ENCODE measurements around the gene CELF5.
"Not testable (repeated sequence)": the region's sequence is repeated elsewhere in the genome, so short reads cannot be mapped to it uniquely, and the experiment has no call there.

Gene CELF5

DNA sequence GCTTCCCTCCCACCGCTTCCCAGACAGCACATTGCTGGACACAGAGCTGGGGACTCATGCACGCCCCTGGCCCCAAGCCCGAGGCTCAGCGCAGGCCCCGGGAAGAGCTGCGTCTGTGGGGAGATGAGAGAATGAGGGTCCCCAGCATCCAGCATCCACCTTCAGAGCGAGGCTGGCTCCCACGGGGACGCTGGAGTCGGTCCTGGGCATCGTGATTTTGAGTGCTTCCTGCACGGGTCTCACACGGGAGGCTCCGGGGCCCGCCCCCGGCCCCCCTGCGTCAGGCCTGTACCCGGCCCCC is 34.0 kb upstream of the CELF5 start:
- no peak for DNase-seq (ENCODE audit: low spot score)

DNA sequence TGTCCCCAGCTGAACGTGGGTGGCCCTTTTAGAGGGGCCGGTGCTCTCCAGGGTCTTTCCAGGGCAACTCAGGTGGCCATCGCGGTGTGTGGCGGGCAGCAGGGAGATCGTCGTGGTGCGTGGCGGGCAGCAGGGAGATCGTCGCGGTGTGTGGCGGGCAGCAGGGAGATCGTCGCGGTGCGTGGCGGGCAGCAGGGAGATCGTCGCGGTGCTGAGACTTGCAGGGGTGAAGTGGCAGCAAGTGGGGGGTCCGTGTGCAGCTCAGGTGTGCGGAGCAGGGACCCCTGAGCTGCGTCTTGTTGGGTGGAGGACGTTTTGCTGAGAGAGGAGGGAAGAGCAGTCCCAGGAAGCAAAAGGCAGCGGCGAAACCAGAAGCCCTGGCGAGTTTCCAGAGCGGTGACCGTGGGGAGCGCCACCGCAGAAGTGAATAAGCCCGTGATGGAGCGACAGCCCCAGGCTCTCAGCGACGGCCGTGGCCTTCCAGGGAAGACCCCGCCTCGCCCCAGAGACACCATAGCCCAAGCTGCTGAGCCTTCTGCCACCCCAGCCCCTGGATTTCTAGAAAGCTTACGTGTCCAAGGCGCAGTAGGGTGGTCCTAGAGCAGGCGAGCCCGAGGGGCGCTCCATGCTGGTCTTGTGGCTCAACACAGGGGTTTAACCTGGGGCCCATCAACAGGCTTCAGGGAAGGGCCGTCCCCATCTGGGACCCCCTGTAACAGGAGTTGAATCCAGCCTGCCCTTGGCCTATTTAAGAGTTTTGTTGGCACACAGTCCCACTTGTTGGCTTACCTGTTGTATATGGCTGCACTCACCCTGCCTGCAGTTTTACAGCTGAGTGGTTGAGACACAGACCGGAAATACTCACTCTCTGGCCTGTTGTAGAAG is 33.3 kb upstream of the CELF5 start:
- no peak for DNase-seq (ENCODE audit: low spot score)

DNA sequence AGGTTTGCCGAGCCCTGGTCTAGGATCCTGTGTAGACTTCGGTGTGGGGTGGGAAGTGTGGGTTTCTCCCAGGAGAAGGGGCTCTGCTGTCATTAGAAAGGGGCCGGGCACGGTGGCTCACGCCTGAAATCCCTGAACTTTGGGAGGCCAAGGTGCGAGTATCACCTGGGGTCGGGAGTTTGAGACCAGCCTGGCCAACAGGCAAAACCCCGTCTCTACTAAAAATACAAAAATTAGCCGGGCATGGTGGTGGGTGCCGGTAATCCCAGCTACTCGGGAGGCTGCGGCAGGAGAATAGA is 32.7 kb upstream of the CELF5 start:
- not testable (repeated sequence) for DNase-seq (ENCODE audit: low spot score)

DNA sequence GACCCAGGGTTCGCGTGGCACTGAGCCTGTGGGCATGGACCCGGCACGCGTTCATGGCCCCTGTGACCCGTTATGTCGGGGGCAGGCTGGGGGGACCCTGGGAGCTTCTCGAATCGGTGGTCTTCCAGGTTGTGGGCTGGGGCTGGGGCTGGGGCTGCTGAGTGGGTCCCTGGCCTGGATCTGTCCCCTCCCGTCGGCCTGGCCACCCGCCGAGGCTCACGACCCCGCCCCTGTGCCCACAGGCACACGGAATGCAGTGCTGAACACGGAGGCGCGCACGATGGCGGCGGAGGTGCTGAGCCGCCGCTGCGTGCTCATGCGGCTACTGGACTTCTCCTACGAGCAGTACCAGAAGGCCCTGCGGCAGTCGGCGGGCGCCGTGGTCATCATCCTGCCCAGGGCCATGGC is 32.2 kb upstream of the CELF5 start:
- DNase-seq (ENCODE audit: low spot score) = no peak

DNA sequence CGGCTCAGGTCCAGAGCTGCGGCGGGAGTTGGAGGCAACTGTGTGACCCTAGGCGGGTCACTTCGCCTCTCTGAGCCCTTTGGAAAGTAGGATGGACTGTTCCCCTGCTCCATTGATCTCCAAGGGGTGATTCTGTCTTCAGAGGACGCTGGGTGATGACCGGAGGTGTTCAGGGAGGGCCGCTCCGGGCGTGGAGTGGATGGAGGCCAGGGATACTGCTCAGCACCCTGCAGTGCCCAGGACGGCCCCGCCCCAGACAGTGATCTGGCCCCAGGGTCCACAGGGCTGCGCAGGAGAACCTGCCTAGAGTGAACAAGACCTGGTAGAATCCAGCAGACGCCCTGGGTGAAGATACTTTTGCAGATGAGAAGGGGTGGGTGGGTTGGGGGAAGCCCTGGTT is 31.8 kb upstream of the CELF5 start:
- no peak for DNase-seq (ENCODE audit: low spot score)

DNA sequence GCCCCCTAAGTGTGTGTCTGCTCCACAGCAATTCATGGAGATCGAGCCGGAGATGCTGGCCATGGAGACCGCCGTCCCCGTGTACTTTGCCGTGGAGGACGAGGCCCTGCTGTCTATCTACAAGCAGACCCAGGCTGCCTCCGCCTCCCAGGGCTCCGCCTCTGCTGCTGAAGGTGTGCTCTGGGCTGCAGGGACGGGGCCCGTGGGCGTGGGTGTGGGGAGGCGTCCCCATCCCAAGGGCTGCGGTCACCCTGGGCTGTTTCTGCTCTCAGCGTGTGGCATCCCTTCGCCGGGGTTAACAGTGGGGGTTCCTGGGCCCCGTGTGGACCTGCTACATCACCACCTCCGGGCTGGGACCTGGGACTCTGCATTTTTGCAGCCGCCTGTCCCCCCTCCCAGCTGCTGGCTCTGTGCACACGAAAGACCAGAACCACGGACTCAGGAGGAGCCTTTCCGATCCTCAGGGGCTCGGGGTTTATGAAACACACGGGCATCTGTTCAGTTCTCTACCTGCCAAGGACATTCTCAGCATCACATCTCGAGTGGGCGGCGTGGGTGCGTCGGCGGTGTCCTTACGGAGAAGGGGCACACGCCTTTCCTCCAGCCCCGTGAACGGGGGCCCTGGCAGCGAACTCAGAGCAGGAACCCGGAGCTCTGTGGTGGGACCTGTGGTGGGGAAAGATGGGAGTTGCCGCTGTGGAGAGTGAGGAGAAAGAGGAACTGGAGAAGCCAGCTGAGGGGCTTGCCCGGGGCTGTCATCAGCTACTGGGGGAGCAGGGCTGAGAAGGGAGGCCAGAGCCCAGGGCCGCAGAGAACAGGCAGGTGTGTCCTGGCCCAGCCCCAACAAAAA is 31.0 kb upstream of the CELF5 start:
- no peak for DNase-seq (ENCODE audit: low spot score)

DNA sequence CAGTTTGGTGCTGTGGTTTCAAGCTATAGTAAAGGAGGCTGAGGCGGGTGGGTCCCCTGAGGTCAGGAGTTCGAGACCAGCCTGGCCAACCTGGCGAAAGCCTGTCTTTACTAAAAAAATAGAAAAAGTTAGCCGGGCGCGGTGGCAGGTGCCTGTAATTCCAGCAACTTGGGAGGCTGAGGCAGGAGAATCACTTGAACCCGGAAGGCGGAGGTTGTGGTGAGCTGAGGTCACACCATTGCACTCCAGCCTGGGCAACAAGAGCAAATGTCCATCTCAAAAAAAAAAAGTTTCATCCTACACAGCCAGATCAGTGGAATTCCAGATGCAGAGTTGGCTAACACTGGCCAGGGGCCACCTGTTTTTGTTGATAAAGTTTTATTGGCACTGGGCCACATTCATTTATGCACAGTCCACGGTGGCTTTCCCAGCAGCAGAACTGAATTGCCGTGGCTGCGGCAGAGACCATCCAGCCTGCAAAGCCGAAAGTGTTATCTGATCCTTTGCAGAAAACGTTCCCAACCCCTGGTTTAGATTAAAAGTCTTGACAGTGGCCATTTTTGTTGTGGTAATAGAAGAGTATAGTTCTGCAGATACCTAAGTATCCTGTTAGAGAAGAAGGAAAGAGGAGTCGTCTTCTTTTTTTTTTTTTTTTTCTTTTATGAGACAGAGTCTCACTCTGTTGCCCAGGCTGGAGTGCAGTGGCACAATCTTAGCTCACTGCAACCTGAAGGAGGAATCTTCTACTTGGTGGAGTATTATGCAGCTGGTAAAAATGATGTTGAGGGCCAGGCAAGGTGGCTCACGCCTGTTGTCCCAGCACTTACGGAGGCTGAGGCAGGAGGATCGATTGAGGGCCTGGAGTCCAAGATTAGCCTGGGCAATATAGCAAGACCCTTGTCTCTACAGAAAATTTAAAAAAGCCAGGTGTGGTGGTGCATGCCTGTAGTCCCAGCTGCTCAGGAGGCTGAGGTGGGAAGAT is 30.1 kb upstream of the CELF5 start:
- DNase-seq (ENCODE audit: low spot score) = no peak

DNA sequence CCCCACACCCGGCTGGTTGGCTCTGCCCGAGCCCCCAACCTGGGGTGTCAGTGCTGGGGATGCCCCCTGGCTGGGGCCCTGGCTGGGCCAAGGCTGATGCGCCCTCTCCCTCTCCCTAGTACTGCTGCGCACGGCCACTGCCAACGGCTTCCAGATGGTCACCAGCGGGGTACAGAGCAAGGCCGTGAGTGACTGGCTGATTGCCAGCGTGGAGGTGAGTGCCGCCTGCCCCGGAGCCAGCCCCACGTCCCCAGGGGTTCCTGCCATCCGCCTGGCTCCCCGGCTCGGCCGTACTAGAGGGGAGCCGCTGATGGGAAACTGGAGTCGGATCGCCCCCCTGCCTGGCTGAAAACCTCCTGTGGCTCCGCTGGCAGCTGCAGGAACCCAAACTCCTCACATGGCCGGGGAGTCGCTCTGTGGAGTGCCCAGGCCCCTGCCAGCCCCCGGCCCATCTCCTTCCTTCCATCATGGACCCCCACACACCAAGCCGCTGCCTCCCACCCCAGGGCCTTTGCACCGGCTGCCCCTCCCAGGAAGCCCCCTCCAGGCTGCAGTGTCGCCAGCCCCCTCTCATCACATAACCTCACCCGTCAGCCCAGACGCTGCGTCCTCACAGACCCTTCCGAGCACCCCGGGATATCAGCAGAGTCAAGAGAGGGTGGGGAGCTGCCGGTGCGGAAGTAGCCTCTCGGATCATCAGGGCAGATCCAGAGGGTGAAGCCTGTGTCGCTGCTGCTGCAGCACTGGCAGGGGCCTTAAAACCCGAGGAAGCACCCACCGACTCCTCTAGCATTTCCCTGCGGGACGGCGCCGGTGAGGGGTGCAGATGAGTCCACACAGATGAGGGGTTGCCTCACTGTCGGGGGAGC is 28.2 kb upstream of the CELF5 start:
- no peak for DNase-seq (ENCODE audit: low spot score)

DNA sequence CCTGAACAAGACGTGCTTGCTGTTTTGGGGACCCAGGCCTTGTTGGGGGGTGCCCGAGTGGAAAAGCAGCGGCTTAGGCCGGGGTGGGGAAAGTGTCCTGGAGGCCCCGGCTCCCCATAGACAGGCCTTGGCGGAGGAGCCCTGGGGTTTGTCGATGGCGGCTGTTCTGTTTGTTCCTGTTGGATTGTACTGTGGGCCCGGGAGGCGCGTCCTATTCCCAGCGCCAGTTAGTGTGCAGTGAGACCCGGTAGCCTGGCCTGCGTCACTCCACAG is 27.6 kb upstream of the CELF5 start:
- DNase-seq (ENCODE audit: low spot score) = no peak

DNA sequence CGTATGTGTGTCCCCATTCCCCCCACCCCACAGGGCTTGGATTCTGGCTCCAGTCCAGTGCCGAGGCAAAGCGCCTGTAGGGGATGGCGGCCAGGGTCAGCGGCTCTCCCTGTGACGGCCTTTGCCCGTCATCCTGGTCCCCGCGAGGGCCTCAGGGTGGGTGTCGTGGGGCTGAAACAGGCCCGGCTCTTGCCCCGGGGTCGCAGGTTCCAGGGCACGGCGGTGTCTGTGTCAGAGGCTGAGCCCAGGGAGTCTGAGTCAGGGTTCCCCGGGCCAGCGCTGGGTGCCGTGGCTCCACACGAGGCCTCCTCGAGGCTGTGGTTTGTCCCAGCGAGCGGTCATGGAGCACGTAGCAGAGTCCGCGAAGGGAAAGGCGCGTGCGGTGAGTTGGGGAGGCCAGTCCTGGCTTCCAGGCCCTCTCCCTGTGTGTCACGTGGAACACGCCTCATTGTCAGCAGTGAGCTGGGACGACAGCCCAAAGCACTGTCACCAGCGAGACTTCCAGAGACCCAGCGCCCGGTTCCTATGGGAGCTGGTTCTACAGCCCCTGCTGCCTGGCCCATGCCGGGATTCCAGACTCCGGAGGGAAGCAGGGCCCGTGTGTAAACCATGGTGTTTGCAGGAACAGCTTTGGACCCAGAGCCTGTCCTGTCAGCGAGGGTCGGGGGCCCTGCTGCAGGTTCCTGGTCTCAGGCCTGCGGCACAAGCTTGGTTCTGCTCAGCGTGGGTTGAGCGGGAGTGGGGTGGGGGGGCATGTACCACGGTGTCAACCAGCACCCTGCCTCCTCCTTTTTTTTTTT is 25.4 kb upstream of the CELF5 start:
- DNase-seq (ENCODE audit: low spot score) = no peak

DNA sequence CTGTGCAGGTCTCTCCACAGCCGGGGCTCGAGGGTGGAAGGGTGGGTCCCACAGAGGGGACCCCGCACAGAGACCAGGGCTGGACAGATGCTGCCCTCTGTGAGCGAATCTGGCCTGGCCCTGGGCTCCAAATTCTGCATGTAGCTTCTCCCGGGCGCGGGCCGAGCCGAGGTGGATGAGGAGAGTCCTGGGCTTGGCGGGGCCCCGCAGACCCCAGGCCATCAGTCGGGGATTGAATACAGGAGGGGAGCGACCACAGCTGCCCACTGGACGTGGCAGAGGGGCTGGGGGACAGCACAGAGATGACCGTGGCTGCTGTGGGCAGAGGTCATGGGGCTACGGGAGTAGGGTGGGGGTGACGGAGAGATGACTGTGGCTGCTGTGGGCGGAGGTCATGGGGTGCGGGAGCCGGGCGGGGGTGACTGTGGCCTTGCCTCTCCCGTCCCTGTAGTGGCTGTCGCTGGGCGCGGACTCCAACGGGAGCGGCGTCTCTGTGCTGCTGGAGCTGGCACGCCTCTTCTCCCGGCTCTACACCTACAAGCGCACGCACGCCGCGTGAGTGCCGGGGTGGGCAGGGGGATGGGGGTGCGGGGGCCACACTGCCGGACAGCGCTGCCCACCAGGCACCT is 23.3 kb upstream of the CELF5 start:
- DNase-seq (ENCODE audit: low spot score) = no peak

DNA sequence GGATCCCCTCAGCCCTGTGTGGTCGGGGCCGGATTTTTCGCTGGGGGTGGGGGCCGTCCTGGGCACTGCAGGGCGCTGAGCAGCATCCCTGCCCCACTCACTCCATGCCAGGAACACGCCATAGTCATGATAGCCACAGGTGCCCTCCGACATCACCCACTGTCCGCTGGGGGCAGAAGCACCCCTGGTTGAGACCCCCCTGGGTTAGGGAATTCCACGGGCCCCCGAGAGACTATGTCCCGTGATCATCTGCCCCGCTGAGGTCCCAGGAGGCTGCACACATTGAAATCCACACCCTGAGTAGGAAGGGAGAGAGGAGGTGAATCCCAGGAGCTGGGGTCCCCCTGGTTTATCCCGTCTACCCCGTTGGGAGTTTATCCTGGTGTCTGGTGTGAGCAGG is 22.6 kb upstream of the CELF5 start:
- no peak for DNase-seq (ENCODE audit: low spot score)

DNA sequence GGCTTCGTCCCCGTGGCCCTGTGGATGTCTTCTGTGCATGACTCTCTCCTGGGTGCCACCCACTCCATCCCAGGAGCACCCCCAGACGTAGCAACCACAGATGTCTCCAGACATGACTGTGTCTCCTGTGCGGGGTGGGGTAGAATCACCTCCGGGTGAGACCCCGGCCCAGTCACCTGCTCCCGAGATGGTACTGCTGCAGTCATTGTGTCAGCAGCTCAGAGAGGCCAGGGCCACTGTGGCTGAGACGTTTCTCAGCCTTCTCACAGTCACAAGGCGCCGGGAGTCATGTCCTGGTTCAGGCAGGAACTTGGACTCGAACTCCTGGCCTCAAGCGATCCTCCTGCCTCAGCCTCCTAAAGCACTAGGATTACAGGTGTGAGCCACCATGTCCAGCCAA is 22.1 kb upstream of the CELF5 start:
- DNase-seq (ENCODE audit: low spot score) = no peak

DNA sequence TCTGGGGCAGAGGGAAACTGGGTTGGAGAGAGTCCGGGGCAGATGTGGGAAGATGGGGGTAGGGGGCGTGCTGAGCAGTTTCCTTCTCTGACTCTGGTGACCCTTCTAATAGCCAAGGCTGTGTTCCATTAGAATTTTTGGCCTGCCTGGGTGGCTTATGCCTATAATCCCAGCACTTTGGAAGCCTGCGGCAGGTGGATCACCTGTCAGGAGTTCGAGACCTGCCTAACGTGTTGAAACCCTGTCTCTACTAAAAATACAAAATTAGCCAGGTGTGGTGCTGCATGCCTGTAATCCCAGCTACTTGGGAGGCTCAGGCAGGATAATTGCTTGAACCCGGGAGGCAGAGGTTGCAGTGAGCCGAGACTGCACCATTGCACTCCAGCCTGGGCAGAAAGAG is 21.6 kb upstream of the CELF5 start:
- DNase-seq (ENCODE audit: low spot score) = not testable (repeated sequence)

DNA sequence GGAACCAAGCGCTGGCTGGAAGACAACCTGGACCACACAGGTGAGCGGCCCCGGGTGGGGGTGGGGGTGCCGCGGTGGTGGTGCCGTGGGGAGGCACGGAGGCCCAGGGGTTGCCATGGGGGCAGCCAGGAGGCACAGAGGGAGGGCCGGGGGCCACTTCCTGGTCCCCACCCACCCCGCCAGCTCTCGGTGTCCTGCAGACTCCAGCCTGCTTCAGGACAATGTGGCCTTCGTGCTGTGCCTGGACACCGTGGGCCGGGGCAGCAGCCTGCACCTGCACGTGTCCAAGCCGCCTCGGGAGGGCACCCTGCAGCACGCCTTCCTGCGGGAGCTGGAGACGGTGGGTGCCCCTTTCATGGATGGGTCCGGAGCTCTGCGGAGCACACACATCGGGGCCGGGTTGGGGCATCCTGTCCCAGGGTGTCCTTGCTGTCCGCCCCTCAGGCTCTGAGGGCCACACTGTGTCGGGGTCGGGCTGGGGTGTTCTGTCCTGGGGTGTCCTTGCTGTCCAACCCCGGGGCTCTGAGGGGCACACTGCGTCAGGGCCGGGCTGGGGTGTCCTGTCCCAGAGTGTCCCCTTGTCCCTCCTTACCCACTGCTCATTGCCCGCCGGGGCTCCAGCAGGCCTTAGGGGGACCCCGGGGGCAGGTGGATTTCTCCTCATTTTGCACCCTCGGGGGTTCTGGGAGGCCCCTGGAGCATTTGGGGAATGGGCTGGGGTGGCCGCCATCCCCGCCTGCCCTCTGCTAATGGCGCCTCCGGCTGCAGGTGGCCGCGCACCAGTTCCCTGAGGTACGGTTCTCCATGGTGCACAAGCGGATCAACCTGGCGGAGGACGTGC is 20.4 kb upstream of the CELF5 start:
- no peak for DNase-seq (ENCODE audit: low spot score)

DNA sequence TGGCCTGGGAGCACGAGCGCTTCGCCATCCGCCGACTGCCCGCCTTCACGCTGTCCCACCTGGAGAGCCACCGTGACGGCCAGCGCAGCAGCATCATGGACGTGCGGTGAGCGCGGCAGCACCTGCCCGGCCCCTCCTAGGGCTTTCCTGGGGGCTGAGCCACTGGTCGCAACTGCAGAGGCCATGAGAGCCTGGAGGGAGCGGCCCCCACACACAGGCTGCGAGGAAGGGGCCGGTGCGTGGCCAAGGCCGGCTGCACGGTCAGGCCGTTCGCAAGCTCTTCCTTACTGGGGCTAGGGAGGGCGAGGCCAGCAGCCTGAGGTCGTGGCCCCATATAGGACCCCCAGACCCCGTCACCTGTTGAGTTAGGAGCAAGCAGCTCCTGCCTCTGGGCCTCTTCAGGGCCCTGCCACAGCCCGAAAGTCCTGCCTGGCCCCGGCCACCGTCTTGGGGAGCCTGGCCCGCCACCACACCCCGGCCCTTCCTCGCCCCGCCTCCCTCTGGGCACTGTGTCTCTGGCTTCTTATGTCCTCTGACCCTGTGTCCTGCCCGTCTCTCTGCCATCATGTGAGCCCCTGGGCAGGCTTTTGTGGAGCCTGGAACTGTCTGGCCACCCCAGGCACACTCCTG is 19.7 kb upstream of the CELF5 start:
- DNase-seq (ENCODE audit: low spot score) = no peak

DNA sequence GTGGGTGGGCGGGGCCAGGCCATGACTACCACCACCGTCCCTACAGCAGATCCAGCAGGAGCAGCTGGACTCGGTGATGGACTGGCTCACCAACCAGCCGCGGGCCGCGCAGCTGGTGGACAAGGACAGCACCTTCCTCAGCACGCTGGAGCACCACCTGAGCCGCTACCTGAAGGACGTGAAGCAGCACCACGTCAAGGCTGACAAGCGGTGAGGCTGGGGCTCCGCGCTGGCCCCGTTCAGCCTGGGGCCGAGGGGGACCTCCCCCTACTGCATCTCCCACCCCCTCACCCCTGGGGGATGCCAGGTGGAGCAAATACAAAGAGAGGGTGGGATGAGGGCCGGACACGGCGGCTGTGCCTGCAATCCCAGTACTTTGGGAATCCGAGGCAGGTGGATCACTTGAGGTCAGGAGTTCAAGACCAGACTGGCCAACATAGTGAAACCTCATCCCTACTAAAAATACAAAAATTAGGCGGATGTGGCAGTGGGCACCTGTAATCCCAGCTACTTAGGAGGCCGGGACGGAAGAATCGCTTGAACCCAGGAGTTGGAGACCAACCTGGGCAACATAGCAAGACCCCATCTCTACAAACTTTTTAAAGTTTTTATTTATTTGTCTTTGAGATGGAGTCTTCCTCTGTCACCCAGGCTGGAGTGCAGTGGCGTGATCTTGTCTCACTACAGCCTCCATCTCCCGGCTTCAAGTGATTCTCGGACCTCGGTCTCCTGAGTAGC is 18.1 kb upstream of the CELF5 start:
- DNase-seq (ENCODE audit: low spot score) = no peak
